Muscle of back (tissue), 11 donors: ENCODE data around the gene CRADD. TPM values are rescaled to one million over a fixed set of nuclear protein-coding genes. Genes with fewer than 3 reads are reported as not detected.

ENCODE experiments used
- DNase-seq, 3 donors: peaks; one replicate each; pipeline versions ENCODE4 v3.0.0 to v3.0.0-alpha.2; 2013
- polyA plus RNA-seq, 10 donors: library from polyadenylated mRNA; unstranded; fragments of 120-200 nt; gene quantifications; one replicate each; pipeline ENCODE4 v1.2.1, GENCODE V29; 2013; ENCODE audit not compliant: insufficient read length in 10 of 10

The CRADD gene
- polyA plus RNA-seq, 10 donors, result 10.0 to 14.3 (median 12.4) TPM

GRCh38 chr12:93895089-93895445 lies 217.9 kb downstream of the CRADD start:
- DNase-seq, result peak in 1 of 3 donors; percentile 65

- DNase-seq, result no peak
These were observed 219.3 kb downstream of the CRADD start for GRCh38 chr12:93896427-93896826.

- no peak for DNase-seq
These were observed 219.8 kb downstream of the CRADD start for GRCh38 chr12:93896952-93897351.

GRCh38 chr12:93901739-93902138 lies 224.6 kb downstream of the CRADD start:
- no peak for DNase-seq

- no peak for DNase-seq
These were observed 225.0 kb downstream of the CRADD start for GRCh38 chr12:93902192-93902591.

- DNase-seq, result no peak
These were observed 225.8 kb downstream of the CRADD start for GRCh38 chr12:93902736-93903562.

- no peak for DNase-seq
These were observed 226.9 kb downstream of the CRADD start for GRCh38 chr12:93904124-93904523.

GRCh38 chr12:93908264-93908663 lies 231.1 kb downstream of the CRADD start:
- no peak for DNase-seq

GRCh38 chr12:93908846-93909567 lies 231.8 kb downstream of the CRADD start:
- peak in 2 of 3 donors; percentile 61 to 74 for DNase-seq

GRCh38 chr12:93911396-93911795 lies 234.2 kb downstream of the CRADD start:
- no peak for DNase-seq

GRCh38 chr12:93912086-93912733 lies 235.0 kb downstream of the CRADD start:
- no peak for DNase-seq

- DNase-seq, result peak in 1 of 3 donors; percentile 66
These were observed 236.7 kb downstream of the CRADD start for GRCh38 chr12:93913845-93914244.

- DNase-seq, result no peak
These were observed 237.1 kb downstream of the CRADD start for GRCh38 chr12:93914281-93914680.

- no peak for DNase-seq
These were observed 238.2 kb downstream of the CRADD start for GRCh38 chr12:93915411-93915810.

GRCh38 chr12:93916402-93916801 lies 239.2 kb downstream of the CRADD start:
- DNase-seq, result no peak

GRCh38 chr12:93918262-93918661 lies 241.1 kb downstream of the CRADD start:
- peak in 2 of 3 donors; percentile 45 to 47 for DNase-seq

GRCh38 chr12:93918900-93919299 lies 241.7 kb downstream of the CRADD start:
- DNase-seq, result no peak

GRCh38 chr12:93921521-93921920 lies 244.3 kb downstream of the CRADD start:
- no peak for DNase-seq

- no peak for DNase-seq
These were observed 245.4 kb downstream of the CRADD start for GRCh38 chr12:93922583-93923006.

- no peak for DNase-seq
These were observed 247.2 kb downstream of the CRADD start for GRCh38 chr12:93924367-93924766.

- DNase-seq, result no peak
These were observed 248.5 kb downstream of the CRADD start for GRCh38 chr12:93925585-93926205.

GRCh38 chr12:93926237-93926636 lies 249.1 kb downstream of the CRADD start:
- DNase-seq, result no peak
